Heart right ventricle (tissue), 16 donors: ENCODE measurements around the gene LIG3. TPM values are rescaled to one million over a fixed set of nuclear protein-coding genes. Genes with fewer than 3 reads are reported as not detected.
"Not testable (repeated sequence)": the region's sequence is repeated elsewhere in the genome, so short reads cannot be mapped to it uniquely, and the experiment has no call there.

ENCODE experiments used
- ATAC-seq, 8 donors: fragments of 200-7000 bp; cut with Tn5 transposase; one replicate each; pipeline ENCODE4 v1.9.1; 2020; ENCODE audit warnings: mild to moderate bottlenecking in 8 of 8, moderate library complexity in 8 of 8, moderate number of reproducible peaks in 1 of 8
- DNase-seq, 2 donors: peaks; one replicate each; pipeline ENCODE4 v3.0.0-alpha.2; 2020
- H3K27ac ChIP-seq, 10 donors: fragments of 200-600 bp; sonication (generic) in 2 of 10; one replicate each; pipeline versions ENCODE4 v1.5.0 to v1.8.0; 2020 to 2022; ENCODE audit warnings: mild to moderate bottlenecking in 3 of 10
- H3K27me3 ChIP-seq, 7 donors: fragments of 200-600 bp; one replicate each; pipeline ENCODE4 v1.8.0; 2021 to 2022; ENCODE audit warnings: mild to moderate bottlenecking in 2 of 7
- H3K36me3 ChIP-seq, 9 donors: fragments of 200-600 bp; sonication (generic) in 1 of 9; one replicate each; pipeline versions ENCODE4 v1.5.0 to v1.8.0; 2020 to 2022; ENCODE audit warnings: mild to moderate bottlenecking in 2 of 9
- H3K4me1 ChIP-seq, 9 donors: fragments of 200-600 bp; sonication (generic) in 1 of 9; one replicate each; pipeline versions ENCODE4 v1.5.0 to v1.8.0; 2020 to 2022; ENCODE audit warnings: mild to moderate bottlenecking in 4 of 9
- H3K4me3 ChIP-seq, 10 donors: fragments of 200-600 bp; sonication (generic) in 2 of 10; one replicate each; pipeline versions ENCODE4 v1.5.0 to v1.8.0; 2020 to 2022; ENCODE audit warnings: mild to moderate bottlenecking in 7 of 10, moderate library complexity in 2 of 10
- H3K9me3 ChIP-seq, 11 donors: fragments of 200-600 bp in 10 of 11; sonication (generic) in 2 of 11; one replicate each; pipeline versions ENCODE4 v1.5.0 to v1.8.0; 2013 to 2022; ENCODE audit warnings: mild to moderate bottlenecking in 2 of 11, control low read depth in 1 of 11, moderate library complexity in 1 of 11
- WGBS, 2 donors: extraction: QIAGEN DNeasy Blood & Tissue Kit; methylation state at CpG; one replicate each; pipeline ENCODE4 v1.1.7; 2013; ENCODE audit warnings: inconsistent platforms in 1 of 2; 5-methylcytosine and 5-hydroxymethylcytosine counted together
- intact Hi-C, 10 donors: fragments of 100-400 bp; cut with DNase I; formaldehyde crosslinking; loops; one replicate each; pipeline versions ENCODE4 v1.11.1 to v1.14.2; 2022
- polyA plus RNA-seq, 2 donors: library from polyadenylated mRNA; stranded (reverse); fragments of 200-250 nt; gene quantifications; one replicate each; pipeline ENCODE4 v1.2.3, GENCODE V29; 2013
- total RNA-seq, 10 donors: library from RNA; stranded (reverse); fragmentation: NEBNext Ultra II Directional in 3 of 10; extraction: Animal tissue kit (Norgen Biotek cat#: 25700) in 3 of 10; gene quantifications; one replicate each; pipeline versions ENCODE4 v1.2.1 to v1.2.4, GENCODE V29; 2021 to 2023
- TF ChIP-seq, protein P1 (sequence below), 9 donors: fragments of 200-600 bp; sonication (generic) in 2 of 9; IDR thresholded peaks; one replicate each; pipeline versions ENCODE4 v1.5.0 to v1.8.0; 2021 to 2022; ENCODE audit warnings: antibody characterized with exemption in 9 of 9, mild to moderate bottlenecking in 5 of 9, moderate library complexity in 1 of 9
- donor health status: Arrhythmogenic right ventricular cardiomyopathy.
- donor health status: ischemic (EF 13 %, LVEDD 7.1; RV severe dilation, severe dysfunction).
- donor health status: healthy with polysubstance abuse.
- donor health status: DM: no; HTN: yes; CAD: no.
- donor health status: DM: no; HTN: no; CAD: no.
- donor health status: ischemic (EF 25% LVEDD 6.9; RV normal size, moderate dysfunction).
- donor health status: ischemic (EF 25% LVEDD 5.7; RV mildly dilated, moderate dysfunction).
- donor health status: healthy.
- donor health status: DM: yes; HTN: yes; CAD: no.
- donor health status: Ischemic cardiomyopathy.
- donor health status: ischemic (EF 35%, LVEDD 5.7; RV mildly dilated, moderate dysfunction).
- donor health status: nonischemic (EF 11% LVEDD 7.7; RV severe dilation, severe dysfunction).
- donor health status: DM: yes; HTN: yes; CAD: no.
- donor health status: PGD.
- donor health status: ischemic (EF 29% LVEDD 5.4; RV normal size, mild dysfunction).
- donor health status: nonischemic (EF 23%, LVEDD 6.1; RV moderate dilation, normal function).

The LIG3 gene
- total and polyA plus RNA-seq, 12 donors = 5.2 to 27.7 (median 19.5) TPM

- Histone ChIP-seq H3K9me3 (no peaks in the 10 kb centered on the region), H3K27ac (peak overlapping the region in 8 of 10 donors; percentile 2 to 77 (median 61)), H3K36me3 (peaks cover 0 to 96% (median 49%) of the 10 kb centered on the region in 9 donors), H3K27me3 (no peaks in the 10 kb centered on the region), H3K4me1 (peaks cover 7 to 25% (median 19%) of the 10 kb centered on the region in 9 donors), H3K4me3 (no peak overlapping the region)
- DNase-seq (no peak), ATAC-seq (no peak)
- TF ChIP-seq, protein P1, sequence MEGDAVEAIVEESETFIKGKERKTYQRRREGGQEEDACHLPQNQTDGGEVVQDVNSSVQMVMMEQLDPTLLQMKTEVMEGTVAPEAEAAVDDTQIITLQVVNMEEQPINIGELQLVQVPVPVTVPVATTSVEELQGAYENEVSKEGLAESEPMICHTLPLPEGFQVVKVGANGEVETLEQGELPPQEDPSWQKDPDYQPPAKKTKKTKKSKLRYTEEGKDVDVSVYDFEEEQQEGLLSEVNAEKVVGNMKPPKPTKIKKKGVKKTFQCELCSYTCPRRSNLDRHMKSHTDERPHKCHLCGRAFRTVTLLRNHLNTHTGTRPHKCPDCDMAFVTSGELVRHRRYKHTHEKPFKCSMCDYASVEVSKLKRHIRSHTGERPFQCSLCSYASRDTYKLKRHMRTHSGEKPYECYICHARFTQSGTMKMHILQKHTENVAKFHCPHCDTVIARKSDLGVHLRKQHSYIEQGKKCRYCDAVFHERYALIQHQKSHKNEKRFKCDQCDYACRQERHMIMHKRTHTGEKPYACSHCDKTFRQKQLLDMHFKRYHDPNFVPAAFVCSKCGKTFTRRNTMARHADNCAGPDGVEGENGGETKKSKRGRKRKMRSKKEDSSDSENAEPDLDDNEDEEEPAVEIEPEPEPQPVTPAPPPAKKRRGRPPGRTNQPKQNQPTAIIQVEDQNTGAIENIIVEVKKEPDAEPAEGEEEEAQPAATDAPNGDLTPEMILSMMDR (IDR thresholded peaks at IDR 0.05) = no peak
- WGBS, 2 donors = 83 to 84% methylated on average over 3 of the region's 3 CpGs
- intact Hi-C loops = loop anchor here in 8 of 10 donors (1.0 to 10.0 kb wide), 6 partner anchors 88 to 128 kb away; partner anchors contain the start of genes RAD51D (in 4 of the 8) and FNDC8 (in 1 of the 8)
Measured at GRCh38 chr17:34996422-34997285, 16.3 kb downstream of the LIG3 start.

DNA sequence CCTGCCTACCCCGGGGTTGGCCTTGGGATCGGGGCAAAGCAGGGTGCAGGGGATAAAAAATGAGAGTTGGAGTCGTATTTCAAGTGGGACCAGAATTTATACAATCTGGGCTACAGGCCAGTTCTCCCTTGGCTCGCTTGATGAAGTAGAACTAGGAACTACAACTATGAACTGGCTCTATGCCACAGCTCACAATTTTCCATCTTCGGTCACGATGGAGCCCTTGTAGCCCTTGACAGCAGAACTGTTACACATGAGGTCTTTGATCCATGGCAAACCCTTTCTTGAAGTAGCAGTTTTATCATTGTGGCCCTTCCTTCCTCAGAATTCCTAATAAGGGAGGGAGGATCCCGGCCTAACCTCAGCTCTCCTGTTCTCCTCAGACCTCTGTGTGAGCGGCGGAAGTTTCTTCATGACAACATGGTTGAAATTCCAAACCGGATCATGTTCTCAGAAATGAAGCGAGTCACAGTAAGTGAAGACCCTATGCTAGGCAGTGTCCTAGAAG is 17.1 kb downstream of the LIG3 start:
- Histone ChIP-seq H3K27ac (peak overlapping the region; percentile 2 to 77 (median 64)), H3K9me3 (no peaks in the 10 kb centered on the region), H3K27me3 (no peaks in the 10 kb centered on the region), H3K4me1 (peaks cover 9 to 29% (median 19%) of the 10 kb centered on the region in 9 donors), H3K4me3 (no peak overlapping the region), H3K36me3 (peaks cover 0 to 96% (median 50%) of the 10 kb centered on the region in 9 donors)
- 31 to 43% methylated on average over 11 of the region's 11 CpGs for WGBS, 2 donors
- TF ChIP-seq, protein P1 (IDR thresholded peaks at IDR 0.05) = no peak
- peak; percentile 66 to 89 (median 76) for ATAC-seq
- peak in 1 of 2 donors; percentile 78 for DNase-seq
- intact Hi-C loops = loop anchor here in 8 of 10 donors (1.0 to 10.0 kb wide), 6 partner anchors 87 to 127 kb away; partner anchors contain the start of genes RAD51D (in 4 of the 8) and FNDC8 (in 1 of the 8)

DNA sequence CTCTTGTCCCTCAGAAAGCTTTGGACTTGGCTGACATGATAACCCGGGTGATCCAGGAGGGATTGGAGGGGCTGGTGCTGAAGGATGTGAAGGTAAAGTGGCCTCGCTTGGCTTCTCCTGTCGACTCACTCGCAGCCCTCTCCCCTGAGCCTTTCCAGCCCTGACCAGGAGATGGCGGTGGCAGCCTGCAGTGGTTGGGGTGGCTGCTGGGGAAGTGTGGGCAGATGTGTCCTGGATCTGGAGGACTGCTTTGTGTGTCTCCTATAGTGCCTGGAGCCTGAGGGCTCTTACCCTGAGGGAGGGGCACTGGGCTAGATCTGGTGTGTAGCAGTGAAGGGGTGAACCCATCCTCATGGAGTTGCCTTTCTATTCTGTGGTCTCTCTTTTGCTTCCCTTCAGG is 17.9 kb downstream of the LIG3 start:
- no peaks in the 10 kb centered on the region for H3K27me3 ChIP-seq
- TF ChIP-seq, protein P1 (IDR thresholded peaks at IDR 0.05) = peak; percentile 61 to 85 (median 73)
- H3K4me1 ChIP-seq = peaks cover 9 to 36% (median 27%) of the 10 kb centered on the region in 9 donors
- 46 to 51% methylated on average over 5 of the region's 5 CpGs for WGBS, 2 donors
- peaks cover 0 to 96% (median 44%) of the 10 kb centered on the region in 9 donors for H3K36me3 ChIP-seq
- ATAC-seq = peak; percentile 70 to 87 (median 82)
- no peak overlapping the region for H3K4me3 ChIP-seq
- intact Hi-C loops = loop anchor here (1.0 to 10.0 kb wide), 9 partner anchors 87 to 127 kb away; partner anchors contain the start of genes RAD51D (in 7 of the 10) and FNDC8 (in 1 of the 10)
- peak; percentile 59 to 66 for DNase-seq
- no peaks in the 10 kb centered on the region for H3K9me3 ChIP-seq
- H3K27ac ChIP-seq = peak overlapping the region in 7 of 10 donors; percentile 50 to 77 (median 67)

DNA sequence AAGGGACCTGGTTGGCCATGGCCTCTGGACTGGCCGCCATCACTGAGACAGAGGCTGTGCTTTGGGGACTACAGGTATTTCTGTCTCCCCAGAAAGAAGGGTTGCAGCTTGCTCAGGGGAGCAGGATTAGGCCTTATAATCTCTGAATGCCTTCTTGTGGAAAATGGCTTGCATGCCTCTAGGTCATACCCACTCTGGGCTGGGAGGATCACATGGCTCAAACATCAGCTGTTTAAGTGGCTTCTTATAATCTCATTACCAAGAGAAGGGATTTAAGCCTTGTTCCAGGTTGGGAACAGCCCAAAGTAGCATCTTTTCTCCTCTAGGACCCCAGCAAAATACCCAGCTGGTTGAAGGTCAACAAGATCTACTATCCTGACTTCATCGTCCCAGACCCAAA is 19.1 kb downstream of the LIG3 start:
- intact Hi-C loops = loop anchor here in 9 of 10 donors (2.0 to 10.0 kb wide), 7 partner anchors 85 to 125 kb away; partner anchors contain the start of genes RAD51D (in 4 of the 9) and FNDC8 (in 1 of the 9)

GRCh38 chr17:35000965-35001364 is 20.7 kb downstream of the LIG3 start:
- H3K27me3 ChIP-seq, H3K27ac ChIP-seq, ATAC-seq, intact Hi-C loops, DNase-seq, H3K4me3 ChIP-seq, H3K9me3 ChIP-seq: not testable (repeated sequence)
- 91 to 93% methylated on average over 14 of the region's 14 CpGs for WGBS, 2 donors
- H3K36me3 ChIP-seq = peaks cover 0 to 96% (median 24%) of the 10 kb centered on the region in 9 donors
- H3K4me1 ChIP-seq = peaks cover 9 to 40% (median 27%) of the 10 kb centered on the region in 9 donors

More for the DNA sequence above, 19.1 kb downstream of the LIG3 start:
- ATAC-seq (no peak), DNase-seq (no peak)
- Histone ChIP-seq H3K4me1 (peaks cover 9 to 40% (median 27%) of the 10 kb centered on the region in 9 donors), H3K27ac (no peak overlapping the region), H3K4me3 (no peak overlapping the region), H3K36me3 (peaks cover 0 to 96% (median 37%) of the 10 kb centered on the region in 9 donors), H3K9me3 (no peaks in the 10 kb centered on the region), H3K27me3 (no peaks in the 10 kb centered on the region)
- 96 to 99% methylated on average over 2 of the region's 2 CpGs for WGBS, 2 donors
- TF ChIP-seq, protein P1 (IDR thresholded peaks at IDR 0.05) = no peak
